GM19468 (cell line): Measurements from ENCODE around the gene TMBIM6.

Source experiments
- ATAC-seq: cut with Tn5 transposase; IDR thresholded peaks from one replicate; pipeline ENCODE4 v1.9.1; 2021; ENCODE audit warnings: mild to moderate bottlenecking, moderate library complexity, moderate number of reproducible peaks; ENCODE audit not compliant: unreplicated experiment; ENCODE audit errors: extremely low read depth

TMBIM6 gene

GRCh38 chr12:49809906-49810389 lies 68.6 kb downstream of the TMBIM6 start:
- no peak for ATAC-seq

- ATAC-seq = no peak
Observed at GRCh38 chr12:49811136-49811535, 69.8 kb downstream of the TMBIM6 start.

GRCh38 chr12:49811961-49812401 lies 70.6 kb downstream of the TMBIM6 start:
- ATAC-seq = no peak

- no peak for ATAC-seq
Observed at GRCh38 chr12:49813131-49813530, 71.8 kb downstream of the TMBIM6 start.
